SH-SY5Y (cell line): Measurements from ENCODE around the gene IL4I1.

ENCODE experiments used
- GATA2 ChIP-seq: IDR thresholded peaks from 2 replicates; pipeline ENCODE4 v1.6.1; 2011; ENCODE audit warnings: mild to moderate bottlenecking, low read depth, low read length
- GATA3 ChIP-seq: IDR thresholded peaks from 2 replicates; pipeline ENCODE4 v1.6.1; 2011; ENCODE audit warnings: low read depth, mild to moderate bottlenecking, low read length, moderate library complexity

The IL4I1 gene

GRCh38 chr19:49929121-49929610, 32.5 kb upstream of the IL4I1 start, which contains the start of the genes ATF5 and NUP62:
Gene ATF5, plus strand, starts transcription at chr19:49929205. Its CDS starts 1,646 bp downstream, at chr19:49930851.
Gene NUP62, minus strand, starts transcription at chr19:49929504. Its CDS starts 19,697 bp downstream, at chr19:49909807.
- TF ChIP-seq GATA3, result no peak
- TF ChIP-seq GATA2, result no peak

DNA sequence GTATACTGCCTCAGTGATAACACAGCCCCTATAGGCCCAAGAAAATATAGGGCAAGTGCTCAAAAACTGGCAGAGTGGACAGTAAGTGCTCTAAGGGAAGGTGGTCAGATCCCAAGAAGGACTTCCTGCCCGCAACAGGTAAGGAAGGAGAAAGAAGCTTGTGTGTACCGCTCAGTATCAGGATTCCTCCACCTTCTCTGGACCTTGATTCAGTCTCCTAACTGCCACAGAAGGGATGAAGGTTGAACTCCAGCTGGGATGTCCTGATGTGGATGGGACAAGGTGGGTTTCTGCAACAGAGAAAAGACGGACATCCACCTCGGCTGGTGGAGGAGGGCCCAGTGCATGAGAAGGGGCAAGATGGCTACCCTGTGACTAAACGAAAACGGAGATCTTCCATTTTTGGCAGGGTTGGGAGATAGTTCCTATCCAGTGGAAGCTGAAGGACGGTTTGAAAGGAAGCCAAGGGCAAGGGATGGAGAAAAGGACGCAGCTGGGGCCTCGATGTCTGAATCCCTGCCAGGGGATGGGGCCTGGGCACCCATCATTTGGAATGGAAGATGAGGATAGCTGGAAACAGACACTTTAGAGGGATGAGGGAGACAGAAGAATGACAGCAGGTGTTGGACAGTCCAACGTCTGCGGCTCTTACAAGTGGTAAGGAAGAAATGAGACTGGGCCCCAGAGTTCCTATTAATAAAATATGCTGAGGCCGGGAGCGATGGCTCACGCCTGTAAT, 31.0 kb upstream of the IL4I1 start:
- TF ChIP-seq GATA2 (no peak), GATA3 (no peak)

DNA sequence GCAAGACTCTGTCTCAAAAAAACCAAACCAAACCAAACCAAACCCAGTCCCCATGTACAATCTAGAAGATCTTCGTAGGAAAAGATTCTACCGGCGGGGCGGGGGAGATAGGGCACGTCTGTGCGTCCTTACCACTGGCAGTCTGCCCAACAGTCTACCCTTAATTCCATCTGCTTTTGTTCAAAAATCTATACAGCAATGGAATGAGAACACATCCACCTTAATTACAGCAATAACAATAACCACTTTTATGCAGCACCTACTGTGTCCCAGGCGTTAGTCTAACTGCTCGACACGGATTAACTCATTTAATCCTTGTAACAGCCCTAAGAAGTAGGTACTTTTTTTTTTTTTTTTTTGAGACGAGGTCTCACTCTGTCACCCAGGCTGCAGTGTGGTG, 29.8 kb upstream of the IL4I1 start:
- TF ChIP-seq GATA3, result no peak
- no peak for TF ChIP-seq GATA2

DNA sequence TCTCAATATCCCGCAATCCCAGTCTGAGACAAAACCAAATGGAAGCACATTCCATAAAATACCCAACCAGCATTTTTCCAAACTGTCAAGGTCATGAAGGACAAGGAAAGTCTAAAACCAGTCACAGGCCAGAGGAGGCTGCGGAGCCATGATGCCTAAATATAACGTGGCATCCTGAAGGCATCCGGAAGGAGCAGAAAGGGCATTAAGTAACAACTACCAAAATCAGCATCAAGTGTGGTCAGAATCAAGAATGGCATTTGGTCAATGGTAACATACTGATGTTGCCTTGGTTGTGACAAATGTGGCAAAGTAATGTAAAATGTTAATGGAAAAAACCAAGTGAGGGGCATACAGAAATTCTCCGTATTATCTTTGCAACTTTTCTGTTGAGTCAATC, 28.8 kb upstream of the IL4I1 start:
- TF ChIP-seq GATA3, result no peak
- no peak for TF ChIP-seq GATA2

DNA sequence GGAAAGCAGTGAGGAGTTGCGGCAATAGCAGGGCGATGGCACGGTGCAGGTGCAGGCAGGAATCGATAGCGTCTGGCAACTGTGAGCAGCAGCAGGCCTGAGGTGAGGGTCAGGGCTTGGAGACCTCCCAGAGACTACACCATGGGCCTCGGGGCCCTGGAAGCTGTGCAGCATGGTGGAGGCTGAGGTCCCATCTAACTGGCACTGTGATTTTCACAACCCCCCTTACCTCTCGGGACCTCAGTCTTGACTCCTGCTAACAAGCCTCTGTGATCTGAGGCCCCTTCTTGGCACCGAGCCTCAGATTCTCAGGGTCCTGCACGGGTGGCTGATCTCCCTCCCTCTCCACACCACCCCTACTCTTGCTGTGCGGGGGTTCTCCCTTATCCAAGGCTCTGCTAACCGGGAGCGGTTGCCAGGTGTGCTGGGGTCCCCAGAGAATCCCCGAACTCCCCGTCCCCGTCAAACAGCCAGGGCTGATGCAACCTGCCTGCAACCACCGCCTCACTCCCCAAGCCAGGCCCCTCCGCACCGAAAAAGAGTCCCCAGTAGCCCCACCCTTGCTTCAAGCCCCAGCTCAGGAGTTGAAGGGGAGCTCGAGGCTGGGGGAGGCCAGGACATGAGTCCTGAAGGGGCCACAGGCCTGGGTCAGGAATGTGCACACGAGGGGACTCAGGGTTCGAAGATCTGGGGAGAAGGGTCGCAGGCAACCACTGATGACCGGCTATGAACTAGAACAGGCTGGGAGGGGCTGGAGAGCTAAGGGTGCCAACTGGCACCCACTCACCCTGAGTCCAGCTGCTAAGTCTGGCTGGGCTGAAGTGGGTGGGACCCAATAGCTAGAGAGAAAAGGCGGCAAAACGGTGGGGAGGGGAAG, 27.6 kb upstream of the IL4I1 start:
- TF ChIP-seq GATA2, result no peak
- TF ChIP-seq GATA3, result no peak

GRCh38 chr19:49923055-49924003, 26.6 kb upstream of the IL4I1 start:
- no peak for TF ChIP-seq GATA2
- no peak for TF ChIP-seq GATA3

DNA sequence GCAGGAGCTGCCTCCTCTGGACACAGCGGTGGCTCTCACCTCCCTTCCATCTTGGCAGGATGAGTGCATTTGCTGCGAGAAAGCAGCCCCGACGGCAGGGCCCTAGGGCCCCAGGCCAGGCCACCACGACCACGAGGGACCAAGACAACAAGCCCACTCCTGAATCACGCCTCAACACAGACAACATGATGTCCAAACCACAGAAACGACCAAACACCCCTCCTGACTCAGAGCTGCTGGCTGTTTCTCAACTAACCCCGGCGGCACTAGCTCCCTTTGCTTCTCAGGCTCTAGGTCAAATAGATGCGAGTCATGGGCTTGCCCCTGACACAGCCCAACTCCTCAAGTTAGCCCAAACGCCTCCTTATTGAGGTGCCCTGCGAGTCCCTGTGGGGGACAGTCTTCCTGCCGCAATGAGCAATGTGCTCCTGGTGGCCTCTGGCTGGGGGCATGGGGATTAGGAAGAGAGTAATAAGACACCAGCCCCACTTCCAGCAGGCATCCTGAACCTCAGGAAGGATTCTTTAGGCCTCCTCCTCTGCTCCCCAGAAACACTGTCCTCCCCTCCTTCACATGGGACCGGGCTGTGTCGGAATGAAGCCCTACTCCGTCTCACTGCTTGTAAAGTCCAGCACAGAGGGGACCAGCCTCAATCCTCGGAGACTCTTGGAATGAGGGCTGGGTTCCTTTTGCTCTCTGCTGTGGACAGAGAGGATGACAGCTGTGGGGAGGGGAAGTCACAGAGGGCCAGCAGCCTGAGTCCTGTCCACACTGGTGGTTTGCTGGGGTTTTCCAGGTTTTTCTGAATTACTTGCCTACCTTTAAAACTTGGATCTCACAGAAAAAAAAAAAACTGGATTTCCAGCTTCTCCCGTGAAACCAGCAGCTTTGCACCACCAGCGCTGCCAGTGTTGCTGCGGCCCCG, 25.4 kb upstream of the IL4I1 start:
- TF ChIP-seq GATA2 (no peak), GATA3 (no peak)

DNA sequence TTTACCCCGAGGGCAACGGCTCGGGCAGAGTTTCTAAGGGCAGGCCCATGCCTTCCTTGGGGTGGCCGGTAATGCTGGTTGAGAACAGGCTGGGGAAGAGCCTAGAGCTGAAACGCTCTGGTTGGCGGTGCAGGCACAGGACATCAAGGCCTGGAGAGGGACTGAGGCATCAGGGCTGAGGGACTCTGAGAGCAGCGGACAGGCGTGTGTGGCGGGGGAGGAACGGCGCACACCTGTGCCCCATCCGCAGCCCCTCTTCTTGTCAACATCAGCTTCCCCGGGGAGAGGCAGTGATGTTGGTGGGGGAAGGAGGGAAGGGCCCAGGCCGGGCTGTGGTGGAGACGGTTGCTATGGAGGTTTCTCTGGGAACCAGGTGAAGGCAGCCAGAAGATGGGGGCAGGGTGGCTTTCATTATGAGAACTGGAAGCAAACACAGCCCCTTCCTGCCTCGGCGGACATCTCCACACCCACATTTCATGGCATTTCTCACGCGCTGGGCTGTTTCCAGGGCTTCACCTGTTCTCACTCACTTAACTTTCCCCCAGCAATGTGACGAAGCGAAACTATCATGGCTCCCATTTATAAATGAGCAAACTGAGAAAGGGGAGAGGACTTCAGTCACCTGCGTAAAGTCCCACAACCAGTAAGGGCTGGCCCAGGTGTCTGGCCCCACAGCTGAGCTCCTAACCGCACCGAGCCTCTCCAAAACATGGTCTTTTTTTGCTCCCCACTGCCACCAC, 24.1 kb upstream of the IL4I1 start:
- TF ChIP-seq GATA3 (no peak), GATA2 (no peak)

DNA sequence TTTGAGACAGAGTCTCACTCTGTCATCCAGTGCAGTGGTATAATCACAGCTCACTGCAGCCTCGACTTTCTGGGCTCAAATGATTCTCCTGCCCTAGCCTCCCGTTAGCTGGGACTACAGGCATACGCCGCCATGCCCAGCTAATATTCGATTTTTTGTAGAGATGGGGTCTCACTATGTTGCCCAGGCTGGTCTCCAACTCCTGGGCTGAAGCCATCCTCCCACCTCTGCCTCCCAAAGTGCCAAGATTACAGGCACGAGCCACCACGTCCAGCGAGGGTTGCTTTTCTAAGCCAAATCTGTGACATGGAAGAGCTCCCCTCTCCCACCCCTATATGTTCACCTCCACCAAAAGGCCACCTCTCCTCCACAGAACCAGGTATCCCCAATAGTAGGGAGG, 21.4 kb upstream of the IL4I1 start:
- no peak for TF ChIP-seq GATA2

DNA sequence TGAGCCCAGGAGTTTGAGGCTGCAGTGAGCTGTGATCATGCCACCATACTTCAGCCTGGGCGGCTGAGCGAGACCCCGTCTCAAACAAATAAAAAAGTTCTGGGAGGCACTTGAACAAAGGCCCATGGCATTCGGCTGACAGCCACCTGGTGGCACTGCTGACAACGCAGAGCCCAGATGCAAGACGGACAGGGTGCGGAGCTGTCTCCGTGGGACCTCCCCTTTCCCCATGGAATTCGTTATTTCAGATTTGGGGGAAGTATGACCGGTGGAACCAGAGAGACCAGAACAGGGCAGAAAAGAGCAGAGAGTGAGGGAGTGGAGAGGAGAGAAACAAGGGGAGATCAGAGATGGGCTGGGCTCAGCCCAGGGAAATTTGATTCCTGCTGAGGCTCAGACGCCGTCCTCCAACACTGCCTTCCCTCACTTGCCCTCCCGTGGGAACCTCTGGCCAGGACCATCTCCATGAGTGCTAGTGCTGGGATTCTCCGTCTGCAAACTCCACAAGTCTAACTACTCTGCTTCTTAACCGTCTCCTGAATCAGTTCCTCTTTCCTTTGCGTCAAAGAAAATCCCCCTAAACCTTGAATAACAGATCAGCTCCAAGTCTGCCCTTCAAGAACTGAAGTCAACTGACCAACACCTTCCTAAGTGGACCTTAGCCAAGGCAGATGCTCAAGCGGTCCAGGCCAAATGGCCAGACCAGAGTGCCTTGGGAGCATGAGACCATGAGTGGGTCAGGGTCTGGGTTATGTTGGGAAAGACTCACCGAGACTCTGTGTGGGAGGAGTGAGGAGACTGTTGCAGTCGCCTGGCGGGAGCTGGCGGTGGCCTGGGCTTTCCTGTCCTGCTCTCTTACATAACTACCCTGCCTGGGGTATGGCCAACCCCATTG, 20.4 kb upstream of the IL4I1 start:
- TF ChIP-seq GATA2 (no peak), GATA3 (no peak)

- TF ChIP-seq GATA3, result no peak
- no peak for TF ChIP-seq GATA2
Measured at GRCh38 chr19:49915271-49915670, 18.6 kb upstream of the IL4I1 start.

GRCh38 chr19:49913720-49914119, 17.0 kb upstream of the IL4I1 start:
- TF ChIP-seq GATA3 (no peak), GATA2 (no peak)
